Measurements from ENCODE around the gene MYO5A. TPM values are rescaled to one million over a fixed set of nuclear protein-coding genes. Genes with fewer than 3 reads are reported as not detected.

MYO5A gene
- polyA plus RNA-seq, 3 donors, result 6.9 to 33.5 (median 16.6) TPM

- Histone ChIP-seq H3K9me3 (replicated peaks in 1 of 2; ENCODE audit: control insufficient read depth in 1 of 2, insufficient read depth in 1 of 2, low read length in 2 of 2) (no peaks in the 10 kb centered on the region), H3K27me3 (ENCODE audit: control insufficient read depth in 2 of 2, insufficient read depth in 2 of 2, low read length in 2 of 2) (no peaks in the 10 kb centered on the region), H3K4me2 (replicated peaks; ENCODE audit: extremely low read depth, low read length, poor library complexity, severe bottlenecking) (no peak overlapping the region), H4K20me1 (ENCODE audit: insufficient read depth, low read length) (peaks cover 23% of the 10 kb centered on the region), H3K27ac (ENCODE audit: low read depth in 1 of 2, low read length in 2 of 2) (no peak overlapping the region), H3K36me3 (replicated peaks in 1 of 2; ENCODE audit: control insufficient read depth in 1 of 2, insufficient read depth in 2 of 2, low read length in 2 of 2) (peaks cover 31 to 79% of the 10 kb centered on the region in 2 donors), H3K4me3 (replicated peaks in 1 of 3; ENCODE audit: low read depth in 2 of 3, low read length in 3 of 3) (no peak overlapping the region), H3K4me1 (ENCODE audit: control insufficient read depth in 1 of 2, insufficient read depth in 2 of 2, low read length in 2 of 2) (no peaks in the 10 kb centered on the region), H3K9ac (ENCODE audit: insufficient read depth, low read length, poor library complexity, severe bottlenecking) (no peak overlapping the region), H3K79me2 (ENCODE audit: insufficient read depth, low read length) (no peaks in the 10 kb centered on the region), H2AFZ (ENCODE audit: insufficient read depth, low read depth, low read length, poor library complexity, severe bottlenecking) (no peak overlapping the region)
- H3K36me3 Mint-ChIP-seq, result peaks cover 51 to 62% of the 10 kb centered on the region in 2 donors
- H3K27ac Mint-ChIP-seq, result no peak overlapping the region
- H3K9me3 Mint-ChIP-seq, result no peaks in the 10 kb centered on the region
- intact Hi-C loops (cut with micrococcal nuclease), result no loop called here
- H3K4me3 Mint-ChIP-seq, result no peak overlapping the region
- DNase-seq, result no peak
- H3K27me3 Mint-ChIP-seq (ENCODE audit: low read depth in 3 of 3), result no peaks in the 10 kb centered on the region
- TF ChIP-seq CTCF (IDR thresholded peaks at IDR 0.05), result no peak
- peaks cover 9% of the 10 kb centered on the region for H3K4me1 Mint-ChIP-seq
Observed at GRCh38 chr15:52422001-52422400, 106.7 kb downstream of the MYO5A start.

- Histone ChIP-seq H3K9ac (ENCODE audit: insufficient read depth, low read length, poor library complexity, severe bottlenecking) (no peak overlapping the region), H2AFZ (ENCODE audit: insufficient read depth, low read depth, low read length, poor library complexity, severe bottlenecking) (no peak overlapping the region), H3K27me3 (ENCODE audit: control insufficient read depth in 2 of 2, insufficient read depth in 2 of 2, low read length in 2 of 2) (no peaks in the 10 kb centered on the region), H3K4me2 (replicated peaks; ENCODE audit: extremely low read depth, low read length, poor library complexity, severe bottlenecking) (no peak overlapping the region), H3K27ac (ENCODE audit: low read depth in 1 of 2, low read length in 2 of 2) (no peak overlapping the region), H3K4me3 (replicated peaks in 1 of 3; ENCODE audit: low read depth in 2 of 3, low read length in 3 of 3) (no peak overlapping the region), H4K20me1 (ENCODE audit: insufficient read depth, low read length) (peaks cover 17% of the 10 kb centered on the region), H3K4me1 (ENCODE audit: control insufficient read depth in 1 of 2, insufficient read depth in 2 of 2, low read length in 2 of 2) (no peaks in the 10 kb centered on the region), H3K79me2 (ENCODE audit: insufficient read depth, low read length) (no peaks in the 10 kb centered on the region), H3K9me3 (replicated peaks in 1 of 2; ENCODE audit: control insufficient read depth in 1 of 2, insufficient read depth in 1 of 2, low read length in 2 of 2) (no peaks in the 10 kb centered on the region), H3K36me3 (replicated peaks in 1 of 2; ENCODE audit: control insufficient read depth in 1 of 2, insufficient read depth in 2 of 2, low read length in 2 of 2) (peaks cover 31 to 79% of the 10 kb centered on the region in 2 donors)
- H3K36me3 Mint-ChIP-seq, result peaks cover 51 to 58% of the 10 kb centered on the region in 2 donors
- intact Hi-C loops (cut with micrococcal nuclease), result no loop called here
- no CpG with 5 or more reads among the region's 3 CpGs for WGBS (ENCODE audit: insufficient coverage)
- no peaks in the 10 kb centered on the region for H3K27me3 Mint-ChIP-seq (ENCODE audit: low read depth in 3 of 3)
- no peaks in the 10 kb centered on the region for H3K9me3 Mint-ChIP-seq
- H3K4me3 Mint-ChIP-seq, result no peak overlapping the region
- no peak overlapping the region for H3K27ac Mint-ChIP-seq
- DNase-seq, result no peak
- peaks cover 9% of the 10 kb centered on the region for H3K4me1 Mint-ChIP-seq
- no peak for TF ChIP-seq CTCF (IDR thresholded peaks at IDR 0.05)
Observed at GRCh38 chr15:52421029-52421428, 107.7 kb downstream of the MYO5A start.
